ENCODE results near the gene PLCB1.

DNA sequence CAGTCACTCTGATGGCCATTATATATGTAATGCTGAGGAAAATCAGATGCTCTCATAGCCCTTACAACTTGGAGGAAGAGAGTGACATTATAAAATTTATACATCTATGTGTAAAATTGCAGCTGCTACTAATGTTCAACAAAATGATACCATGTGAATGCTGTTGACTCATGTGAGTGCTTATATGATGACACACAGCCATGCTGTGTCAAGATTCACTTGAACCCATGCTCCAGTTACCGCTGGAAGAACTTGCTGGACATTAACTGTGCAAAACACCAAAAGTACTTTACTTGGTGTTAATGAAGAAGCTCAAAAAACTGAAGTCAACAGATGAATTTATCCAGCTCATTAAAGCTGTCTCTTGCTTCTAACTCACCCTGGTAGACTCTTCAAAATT lies 617.9 kb downstream of the PLCB1 start:
- no peak for TF ChIP-seq POLR2AphosphoS5 (IDR thresholded peaks at IDR 0.05; ENCODE audit: low read length)
- no peak for TF ChIP-seq RAD21 (IDR thresholded peaks at IDR 0.05; ENCODE audit: insufficient read depth, low read depth, low read length)
- no peak for TF ChIP-seq ZNF24 (IDR thresholded peaks at IDR 0.05)
- TF ChIP-seq, protein P1, sequence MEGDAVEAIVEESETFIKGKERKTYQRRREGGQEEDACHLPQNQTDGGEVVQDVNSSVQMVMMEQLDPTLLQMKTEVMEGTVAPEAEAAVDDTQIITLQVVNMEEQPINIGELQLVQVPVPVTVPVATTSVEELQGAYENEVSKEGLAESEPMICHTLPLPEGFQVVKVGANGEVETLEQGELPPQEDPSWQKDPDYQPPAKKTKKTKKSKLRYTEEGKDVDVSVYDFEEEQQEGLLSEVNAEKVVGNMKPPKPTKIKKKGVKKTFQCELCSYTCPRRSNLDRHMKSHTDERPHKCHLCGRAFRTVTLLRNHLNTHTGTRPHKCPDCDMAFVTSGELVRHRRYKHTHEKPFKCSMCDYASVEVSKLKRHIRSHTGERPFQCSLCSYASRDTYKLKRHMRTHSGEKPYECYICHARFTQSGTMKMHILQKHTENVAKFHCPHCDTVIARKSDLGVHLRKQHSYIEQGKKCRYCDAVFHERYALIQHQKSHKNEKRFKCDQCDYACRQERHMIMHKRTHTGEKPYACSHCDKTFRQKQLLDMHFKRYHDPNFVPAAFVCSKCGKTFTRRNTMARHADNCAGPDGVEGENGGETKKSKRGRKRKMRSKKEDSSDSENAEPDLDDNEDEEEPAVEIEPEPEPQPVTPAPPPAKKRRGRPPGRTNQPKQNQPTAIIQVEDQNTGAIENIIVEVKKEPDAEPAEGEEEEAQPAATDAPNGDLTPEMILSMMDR (IDR thresholded peaks at IDR 0.05 in 2 of 3, conservative IDR thresholded peaks at IDR 0.05 in 1 of 3; ENCODE audit: control insufficient read depth in 2 of 3, extremely low read depth in 1 of 3, insufficient read depth in 1 of 3, low read depth in 3 of 3, low read length in 3 of 3): no peak
- no peak for TF ChIP-seq POLR2A (IDR thresholded peaks at IDR 0.05; ENCODE audit: low read depth, low read length)
- no peak for TF ChIP-seq JUND (IDR thresholded peaks at IDR 0.05; ENCODE audit: low read depth, low read length)
- TF ChIP-seq EGR1 (IDR thresholded peaks at IDR 0.05; ENCODE audit: borderline replicate concordance in 1 of 2, low read depth in 2 of 2, low read length in 2 of 2): no peak
